Sciatic nerve (tissue), 2 donors: Measurements from ENCODE around the gene TXLNB. TPM values are rescaled to one million over a fixed set of nuclear protein-coding genes. Genes with fewer than 3 reads are reported as not detected.
"Not testable (repeated sequence)": the region's sequence is repeated elsewhere in the genome, so short reads cannot be mapped to it uniquely, and the experiment has no call there.

ENCODE experiments used
- ATAC-seq: fragments of 200-7000 bp; cut with Tn5 transposase; one replicate; pipeline ENCODE4 v1.9.1; 2020; ENCODE audit warnings: mild to moderate bottlenecking, moderate library complexity
- DNase-seq: peaks from one replicate; pipeline ENCODE4 v3.0.0-alpha.2; 2020; ENCODE audit warnings: low spot score
- intact Hi-C: fragments of 100-400 bp; cut with DNase I; formaldehyde crosslinking; loops from one replicate; pipeline ENCODE4 v1.14.2; 2022
- total RNA-seq: library from RNA; stranded (reverse); fragmentation: NEBNext Ultra II Directional; extraction: Animal tissue kit (Norgen Biotek cat#: 25700); gene quantifications from one replicate; pipeline ENCODE4 v1.2.1, GENCODE V29; 2021
- donor health status: DM: no; HTN: no; CAD: no.
- donor health status: DM: no; HTN: no; CAD: no.

TXLNB gene
- total RNA-seq, 1 donor from 2014 or later: 1.7 TPM

- no peak for ATAC-seq
- DNase-seq: no peak
- intact Hi-C loops: no loop called here
Measured at GRCh38 chr6:139248911-139249310, 42.9 kb downstream of the TXLNB start.

- ATAC-seq (no peak), DNase-seq (no peak)
- intact Hi-C loops: no loop called here
Measured at GRCh38 chr6:139247618-139248017, 44.2 kb downstream of the TXLNB start.

DNA sequence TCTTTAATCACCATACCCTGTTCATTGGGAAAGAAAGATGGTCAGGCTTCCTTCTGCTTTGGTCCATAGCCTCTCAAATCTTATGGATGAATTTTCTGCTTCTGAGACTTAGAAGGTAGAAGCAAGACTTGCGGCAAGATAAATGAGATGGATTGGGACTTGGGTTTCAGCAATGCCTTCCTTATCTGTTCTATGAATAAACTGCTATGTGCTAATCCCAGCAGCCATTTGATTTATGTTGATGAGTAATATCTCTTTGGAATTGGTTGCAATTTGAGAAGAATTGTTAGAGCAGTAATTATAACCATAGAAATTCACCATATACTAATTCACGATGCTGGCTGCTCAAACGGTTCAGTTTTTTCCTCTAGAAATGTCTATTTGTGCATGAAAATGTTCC is 48.3 kb downstream of the TXLNB start:
- ATAC-seq: no peak
- DNase-seq: no peak
- intact Hi-C loops: no loop called here

DNA sequence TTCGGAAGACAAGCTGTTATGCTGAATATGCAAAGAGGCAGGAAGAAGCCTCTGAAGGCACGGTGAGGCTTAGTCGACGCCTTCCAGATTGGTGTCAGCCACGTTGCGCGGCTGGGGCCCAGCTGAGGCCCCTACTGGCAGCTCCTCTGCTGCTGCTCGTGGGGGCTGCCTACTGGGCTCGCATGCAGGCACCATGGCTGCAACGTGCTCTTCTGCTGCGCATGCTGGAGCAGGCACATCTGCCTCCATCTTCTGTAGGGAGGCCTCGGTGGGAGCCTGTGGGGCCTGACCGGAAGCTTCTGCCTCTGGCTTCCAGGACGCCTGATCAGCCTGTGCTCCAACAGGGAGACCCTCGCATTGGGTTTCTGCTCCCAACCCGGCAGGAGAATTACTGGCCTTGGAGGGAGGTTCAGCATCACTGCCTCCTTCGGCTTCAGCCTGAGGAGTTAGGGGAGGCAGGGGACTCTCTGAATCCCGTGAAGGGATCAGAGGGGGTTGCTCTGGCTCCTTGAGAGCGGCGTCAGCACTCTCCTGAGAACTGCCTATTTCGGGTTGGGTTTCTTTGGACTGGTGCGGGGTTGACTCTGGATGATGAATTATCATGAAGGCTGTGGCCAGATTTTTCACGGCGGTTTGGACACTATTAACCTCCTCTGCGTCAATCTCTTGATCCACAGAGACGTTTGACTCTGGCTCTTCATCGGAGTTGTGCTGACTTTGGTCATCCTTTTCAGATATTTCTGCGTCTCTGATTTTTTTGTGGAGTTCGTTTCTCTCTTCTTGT is 49.1 kb downstream of the TXLNB start:
- no peak for ATAC-seq
- no peak for DNase-seq
- intact Hi-C loops: no loop called here

DNA sequence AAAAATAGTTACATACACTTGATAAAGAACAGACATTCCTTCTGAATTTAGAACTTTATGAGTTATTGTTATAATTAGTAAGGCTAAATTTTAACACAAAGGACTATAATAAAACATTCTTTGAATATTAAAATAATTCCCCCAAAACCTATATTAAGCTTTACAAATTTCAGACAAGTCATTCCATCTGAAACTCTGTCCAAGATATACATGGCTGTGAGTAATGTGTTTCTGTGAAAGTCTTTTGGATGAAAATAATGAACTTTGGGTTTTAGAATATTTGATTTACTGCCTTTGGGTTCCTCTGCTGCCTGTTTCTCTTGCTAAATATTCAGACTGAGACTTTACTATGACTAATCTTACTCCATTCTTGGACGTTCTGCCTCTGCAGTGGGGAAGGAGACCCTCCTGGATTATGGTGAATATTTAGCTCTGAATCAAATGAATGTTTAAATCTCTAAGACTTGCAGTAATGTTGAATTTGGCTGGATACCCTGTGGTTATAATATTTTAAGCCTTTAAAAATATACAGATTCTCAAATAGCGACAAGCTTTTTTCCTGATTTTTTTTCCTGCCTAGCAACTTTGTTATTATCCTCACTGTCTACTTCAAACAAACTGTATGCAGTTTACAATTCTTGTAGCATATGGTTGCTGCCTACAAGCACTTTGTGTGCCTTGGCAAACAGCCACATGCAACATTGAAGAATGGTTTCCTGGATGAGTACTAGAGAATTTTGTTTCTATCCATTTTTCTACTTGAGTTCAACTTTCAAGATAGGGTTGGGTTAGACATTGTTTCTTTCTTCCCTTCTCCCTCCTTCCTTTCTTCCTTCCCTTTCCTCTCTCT is 51.4 kb downstream of the TXLNB start:
- ATAC-seq (no peak), DNase-seq (no peak)
- intact Hi-C loops: no loop called here

GRCh38 chr6:139239064-139239463 is 52.7 kb downstream of the TXLNB start:
- peak; percentile 68 for ATAC-seq
- no peak for DNase-seq
- intact Hi-C loops: no loop called here

- DNase-seq: no peak
- no peak for ATAC-seq
- intact Hi-C loops: no loop called here
Measured at GRCh38 chr6:139236105-139236504, 55.7 kb downstream of the TXLNB start.

DNA sequence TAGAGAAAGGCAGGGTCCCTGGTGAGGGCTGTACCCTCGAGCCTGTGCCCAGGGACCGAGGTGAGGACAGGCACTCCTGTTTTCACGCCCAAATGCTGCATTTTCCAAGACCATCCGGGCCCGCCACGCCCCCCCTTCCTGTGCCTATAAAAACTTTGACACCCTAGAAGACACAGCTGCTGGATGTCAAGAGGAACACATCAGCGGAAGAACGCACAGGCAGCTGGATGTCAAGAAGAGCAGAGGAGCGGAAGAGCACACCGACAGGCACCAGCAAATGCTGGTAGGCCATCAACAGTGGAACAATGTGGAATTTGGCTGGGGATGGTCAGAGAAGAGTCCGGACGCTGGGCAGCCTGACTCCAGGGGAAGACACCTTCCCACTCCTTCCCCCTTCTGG is 56.1 kb downstream of the TXLNB start:
- ATAC-seq (no peak), DNase-seq (no peak)
- intact Hi-C loops: no loop called here

DNA sequence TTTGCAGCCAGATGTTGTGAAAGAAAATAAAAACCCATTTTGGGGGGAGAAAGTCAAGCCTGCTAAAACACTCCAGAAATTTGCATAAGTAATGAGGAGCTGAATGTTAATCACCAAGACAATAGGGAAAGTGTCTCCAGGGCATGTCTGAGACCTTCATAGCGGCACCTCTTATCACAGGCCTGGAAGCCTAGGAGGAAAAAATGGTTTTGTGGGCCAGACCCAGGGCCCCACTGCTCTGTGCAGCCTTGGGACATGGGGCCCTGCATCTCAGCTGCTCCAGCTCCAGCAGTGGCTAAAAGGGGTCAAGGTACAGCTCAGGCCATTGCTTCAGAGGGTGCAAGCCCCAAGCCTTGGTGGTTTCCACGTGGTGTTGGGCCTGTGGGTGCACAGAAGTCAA is 57.6 kb downstream of the TXLNB start:
- ATAC-seq, intact Hi-C loops, DNase-seq: not testable (repeated sequence)

- intact Hi-C loops: no loop called here
- ATAC-seq (no peak), DNase-seq (no peak)
Measured at GRCh38 chr6:139231206-139231605, 60.6 kb downstream of the TXLNB start.

DNA sequence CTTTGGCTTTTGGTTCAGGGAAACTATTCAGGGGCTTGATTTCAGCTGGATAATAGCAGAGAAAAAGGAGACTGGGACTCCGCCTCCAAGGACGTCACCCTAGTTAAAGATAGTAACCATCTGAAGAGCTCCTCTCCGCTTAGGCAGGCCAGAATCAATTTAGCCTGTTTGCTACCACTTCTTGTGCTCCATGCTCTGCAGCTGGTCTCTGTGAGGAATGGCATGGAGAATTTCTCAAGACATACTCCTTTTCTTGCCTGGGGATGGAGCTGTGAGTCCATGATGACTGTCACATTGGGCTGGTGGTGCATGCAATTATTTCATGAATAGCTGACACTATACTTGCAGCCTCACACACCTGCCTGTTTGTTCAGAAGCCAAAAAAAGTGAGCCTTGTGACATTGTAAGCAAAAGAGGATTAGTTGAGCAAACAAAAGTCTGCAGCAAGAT is 61.4 kb downstream of the TXLNB start:
- DNase-seq (no peak), ATAC-seq (peak; percentile 70)
- intact Hi-C loops: no loop called here

GRCh38 chr6:139228387-139228786 is 63.4 kb downstream of the TXLNB start:
- DNase-seq, intact Hi-C loops, ATAC-seq: not testable (repeated sequence)

DNA sequence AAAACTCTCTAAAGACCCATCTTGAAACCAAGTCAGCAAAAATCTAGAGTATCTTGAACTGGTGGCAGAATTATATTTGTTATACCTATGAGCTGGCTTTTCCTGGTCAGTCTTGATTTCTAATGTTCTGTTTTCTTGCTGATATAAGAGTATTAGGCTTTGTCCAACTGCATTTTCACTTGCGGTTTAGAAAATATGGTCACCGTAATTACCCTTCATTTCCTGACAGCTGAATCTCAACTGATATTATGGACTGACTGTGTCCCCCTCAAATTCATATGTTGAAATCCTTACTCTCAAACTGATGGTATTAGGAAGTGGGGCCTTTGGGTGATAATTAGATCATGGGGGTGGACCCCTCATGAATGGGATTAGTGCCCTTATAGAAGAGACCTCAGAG is 72.1 kb downstream of the TXLNB start:
- DNase-seq: no peak
- intact Hi-C loops: loop anchor here (5.0 kb wide), 1 partner anchor 143 kb away; no protein-coding TSS in a partner anchor
- no peak for ATAC-seq

DNA sequence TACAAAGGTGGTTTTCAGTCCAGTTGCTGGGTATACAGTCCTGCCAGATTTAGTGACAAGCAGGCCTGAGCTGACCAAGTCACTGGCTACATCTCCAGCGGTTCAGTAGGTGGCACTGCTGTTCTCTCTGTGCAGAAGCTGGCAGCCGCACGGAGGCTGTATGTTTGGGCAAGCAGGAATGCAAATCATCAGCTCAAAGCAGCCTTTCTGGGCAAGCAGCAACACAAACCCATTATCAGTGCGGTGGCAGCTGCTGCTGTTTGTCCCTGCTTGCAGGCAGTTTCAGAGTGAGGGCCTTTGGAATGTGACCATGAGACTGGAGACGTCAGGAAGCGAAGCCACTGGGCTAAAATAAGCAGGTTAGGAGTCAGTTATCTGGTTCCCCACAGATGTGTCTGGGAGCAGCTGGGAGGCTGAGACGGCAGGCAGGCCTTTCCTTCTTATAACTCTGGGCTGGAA is 72.5 kb downstream of the TXLNB start:
- intact Hi-C loops: loop anchor here (5.0 kb wide), 1 partner anchor 143 kb away; no protein-coding TSS in a partner anchor
- ATAC-seq (peak; percentile 98), DNase-seq (peak; percentile 86)

- ATAC-seq, intact Hi-C loops, DNase-seq: not testable (repeated sequence)
Measured at GRCh38 chr6:139212460-139212859, 79.3 kb downstream of the TXLNB start.

GRCh38 chr6:139210766-139211165 is 81.0 kb downstream of the TXLNB start:
- ATAC-seq, intact Hi-C loops, DNase-seq: not testable (repeated sequence)

GRCh38 chr6:139205843-139206242 is 86.0 kb downstream of the TXLNB start:
- ATAC-seq (no peak), DNase-seq (no peak)
- intact Hi-C loops: no loop called here

DNA sequence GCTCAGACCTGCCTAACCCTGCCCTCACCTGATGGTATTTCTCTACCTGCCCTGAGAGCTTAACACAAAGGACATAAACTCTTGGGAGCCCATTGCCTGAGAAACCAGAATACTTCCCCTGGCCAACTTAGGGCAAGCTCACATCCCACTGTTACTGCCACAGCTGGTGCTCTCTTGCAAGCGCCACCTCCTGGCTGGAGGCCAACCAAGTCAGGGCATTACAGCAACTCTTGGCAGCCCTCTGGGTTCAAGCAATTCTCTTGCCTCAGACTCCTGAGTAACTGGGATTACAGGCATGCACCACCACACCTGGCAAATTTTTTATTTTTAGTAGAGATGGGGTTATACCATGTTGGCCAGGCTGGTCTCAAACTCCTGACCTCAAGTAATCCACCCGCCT is 86.8 kb downstream of the TXLNB start:
- ATAC-seq (no peak), DNase-seq (no peak)
- intact Hi-C loops: no loop called here

DNA sequence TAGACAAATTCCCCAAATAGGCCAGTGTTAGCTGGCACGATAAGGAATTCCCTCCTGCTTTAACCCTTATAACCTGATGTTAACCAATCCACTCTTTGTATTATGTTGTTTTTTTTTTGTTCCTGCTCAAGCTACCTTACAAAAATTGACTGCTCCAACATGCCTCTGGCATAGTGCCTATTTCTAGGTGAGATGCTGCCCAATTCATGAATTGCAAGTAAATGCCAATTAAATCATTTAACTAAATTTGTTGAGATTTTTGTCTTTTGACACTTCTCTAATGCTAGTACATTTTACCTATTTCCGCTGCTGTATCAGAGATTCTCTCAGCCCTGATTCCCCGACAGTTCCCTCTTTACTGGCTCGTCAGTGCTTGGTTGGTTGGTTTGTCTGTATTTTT is 90.4 kb downstream of the TXLNB start:
- intact Hi-C loops: no loop called here
- no peak for ATAC-seq
- no peak for DNase-seq
